ENCODE data around the gene RASEF. TPM values are rescaled to one million over a fixed set of nuclear protein-coding genes. Genes with fewer than 3 reads are reported as not detected.

The RASEF gene
- total and polyA plus RNA-seq, 8 donors = 3.9 to 96.5 (median 45.6) TPM

DNA sequence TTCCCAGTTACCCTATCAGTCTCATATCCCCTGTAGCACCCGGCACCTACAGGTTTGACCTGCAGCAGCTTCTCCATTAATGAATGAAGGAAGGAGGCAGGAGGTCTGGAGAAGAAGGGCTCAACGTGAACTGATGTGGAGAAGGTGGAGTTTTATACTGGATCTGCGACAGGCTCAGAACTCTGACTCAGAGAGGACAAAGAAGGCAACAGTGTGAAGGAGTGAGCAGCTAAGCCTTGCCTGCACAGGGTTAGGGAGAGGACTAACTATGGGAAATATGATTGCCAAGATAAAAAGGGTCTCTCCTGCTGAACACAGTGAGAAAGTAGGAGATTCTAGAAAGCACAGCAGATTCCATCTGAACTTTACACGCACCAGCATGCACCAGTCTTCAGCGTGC, 23.6 kb downstream of the RASEF start:
- 73 to 82% (median 80%) methylated on average over 5 of the region's 5 CpGs for WGBS, 5 donors
- Histone ChIP-seq H3K9me3 (no peaks in the 10 kb centered on the region), H3K4me1 (peaks cover 0 to 16% (median 0%) of the 10 kb centered on the region in 4 donors), H3K36me3 (no peaks in the 10 kb centered on the region), H3K27me3 (no peaks in the 10 kb centered on the region), H3K4me3 (no peak overlapping the region), H3K27ac (no peak overlapping the region)
- no peak for DNase-seq
- intact Hi-C loops (cut with DNase I; ENCODE audit: low total_unique reads) = no loop called here
- TF ChIP-seq POLR2A (IDR thresholded peaks at IDR 0.05) (no peak), EP300 (IDR thresholded peaks at IDR 0.05) (no peak)
- TF ChIP-seq, protein P1, sequence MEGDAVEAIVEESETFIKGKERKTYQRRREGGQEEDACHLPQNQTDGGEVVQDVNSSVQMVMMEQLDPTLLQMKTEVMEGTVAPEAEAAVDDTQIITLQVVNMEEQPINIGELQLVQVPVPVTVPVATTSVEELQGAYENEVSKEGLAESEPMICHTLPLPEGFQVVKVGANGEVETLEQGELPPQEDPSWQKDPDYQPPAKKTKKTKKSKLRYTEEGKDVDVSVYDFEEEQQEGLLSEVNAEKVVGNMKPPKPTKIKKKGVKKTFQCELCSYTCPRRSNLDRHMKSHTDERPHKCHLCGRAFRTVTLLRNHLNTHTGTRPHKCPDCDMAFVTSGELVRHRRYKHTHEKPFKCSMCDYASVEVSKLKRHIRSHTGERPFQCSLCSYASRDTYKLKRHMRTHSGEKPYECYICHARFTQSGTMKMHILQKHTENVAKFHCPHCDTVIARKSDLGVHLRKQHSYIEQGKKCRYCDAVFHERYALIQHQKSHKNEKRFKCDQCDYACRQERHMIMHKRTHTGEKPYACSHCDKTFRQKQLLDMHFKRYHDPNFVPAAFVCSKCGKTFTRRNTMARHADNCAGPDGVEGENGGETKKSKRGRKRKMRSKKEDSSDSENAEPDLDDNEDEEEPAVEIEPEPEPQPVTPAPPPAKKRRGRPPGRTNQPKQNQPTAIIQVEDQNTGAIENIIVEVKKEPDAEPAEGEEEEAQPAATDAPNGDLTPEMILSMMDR (IDR thresholded peaks at IDR 0.05) = no peak

DNA sequence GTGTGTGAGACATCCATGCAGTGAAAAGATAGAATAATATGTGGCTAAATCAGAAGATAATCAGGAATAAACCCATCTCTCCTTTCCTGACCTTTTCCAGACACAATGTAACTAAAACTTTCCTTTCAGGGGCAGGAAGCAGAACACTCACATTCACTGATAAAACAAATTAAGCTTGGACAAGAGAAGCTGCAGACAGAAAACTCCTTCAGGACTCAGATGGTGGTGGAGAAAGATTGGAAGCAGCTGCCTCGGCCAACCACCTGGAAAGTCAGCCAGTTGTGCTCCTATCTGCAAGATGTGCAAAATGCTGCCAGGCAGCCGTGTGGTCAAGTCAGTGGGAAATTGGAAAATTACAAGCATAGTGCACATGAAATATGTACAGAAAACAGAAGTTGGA, 26.9 kb downstream of the RASEF start:
- intact Hi-C loops (cut with DNase I; ENCODE audit: low total_unique reads) = no loop called here
- H3K4me3 ChIP-seq = no peak overlapping the region
- no peaks in the 10 kb centered on the region for H3K9me3 ChIP-seq
- no peak for DNase-seq
- TF ChIP-seq POLR2A (IDR thresholded peaks at IDR 0.05) (no peak), POLR2AphosphoS5 (IDR thresholded peaks at IDR 0.05) (no peak)
- TF ChIP-seq, protein P1 (IDR thresholded peaks at IDR 0.05) = no peak
- no peak overlapping the region for H3K27ac ChIP-seq
- no peaks in the 10 kb centered on the region for H3K27me3 ChIP-seq
- H3K36me3 ChIP-seq = no peaks in the 10 kb centered on the region
- 72 to 89% (median 74%) methylated on average over 2 of the region's 2 CpGs for WGBS, 5 donors
- peaks cover 0 to 9% (median 0%) of the 10 kb centered on the region in 4 donors for H3K4me1 ChIP-seq

DNA sequence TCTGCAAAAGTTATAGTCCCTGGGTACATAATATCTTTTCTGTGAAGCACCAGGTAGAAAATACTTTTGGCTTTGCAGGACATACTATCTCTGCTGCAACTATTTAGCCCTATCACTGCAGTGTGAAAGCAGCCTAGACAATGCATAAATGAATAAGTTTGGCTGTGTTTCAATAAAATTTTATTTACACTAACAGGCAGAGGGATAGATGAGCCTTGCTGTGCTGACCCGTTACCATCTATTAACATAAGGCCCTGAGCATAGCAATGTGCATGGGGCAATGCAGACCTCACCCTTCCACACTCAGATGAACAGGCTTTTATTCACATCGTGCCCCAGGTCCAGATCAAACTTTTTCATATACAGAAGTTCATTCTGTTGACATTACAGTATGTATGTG, 27.8 kb downstream of the RASEF start:
- intact Hi-C loops (cut with DNase I; ENCODE audit: low total_unique reads) = no loop called here
- Histone ChIP-seq H3K27ac (no peak overlapping the region), H3K4me1 (peaks cover 0 to 12% (median 0%) of the 10 kb centered on the region in 4 donors), H3K4me3 (no peak overlapping the region), H3K36me3 (no peaks in the 10 kb centered on the region), H3K27me3 (no peaks in the 10 kb centered on the region), H3K9me3 (no peaks in the 10 kb centered on the region)
- no peak for TF ChIP-seq POLR2A (IDR thresholded peaks at IDR 0.05)
- TF ChIP-seq EP300 (IDR thresholded peaks at IDR 0.05) = no peak
- TF ChIP-seq, protein P1 (IDR thresholded peaks at IDR 0.05) = no peak
- TF ChIP-seq POLR2AphosphoS5 (IDR thresholded peaks at IDR 0.05) = no peak
- WGBS, 5 donors = 70 to 84% (median 75%) methylated on average over 2 of the region's 2 CpGs
- no peak for DNase-seq

DNA sequence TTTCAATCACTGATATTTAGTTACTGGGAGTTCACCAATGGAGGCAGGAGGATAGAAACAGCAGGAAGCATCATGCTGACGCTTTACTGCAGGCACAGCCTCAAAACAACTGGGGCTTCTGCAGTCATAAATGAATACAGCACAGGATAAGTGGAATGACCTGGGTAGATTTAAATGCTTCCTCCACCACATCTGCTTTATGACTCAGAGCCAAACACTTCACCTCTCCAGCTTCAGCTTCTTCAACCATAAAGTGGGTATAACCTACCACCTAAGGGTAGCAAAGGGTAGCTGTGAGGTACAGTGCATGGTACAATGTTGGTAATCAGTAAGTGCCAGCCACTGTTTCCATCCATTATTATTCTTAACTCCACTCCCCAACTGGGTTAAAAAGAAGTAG, 28.4 kb downstream of the RASEF start:
- intact Hi-C loops (cut with DNase I; ENCODE audit: low total_unique reads) = no loop called here
- Histone ChIP-seq H3K4me3 (no peak overlapping the region), H3K4me1 (peaks cover 0 to 12% (median 0%) of the 10 kb centered on the region in 4 donors), H3K27ac (no peak overlapping the region), H3K9me3 (no peaks in the 10 kb centered on the region), H3K36me3 (no peaks in the 10 kb centered on the region), H3K27me3 (no peaks in the 10 kb centered on the region)
- TF ChIP-seq, protein P1 (IDR thresholded peaks at IDR 0.05) = no peak
- no peak for TF ChIP-seq POLR2A (IDR thresholded peaks at IDR 0.05)
- TF ChIP-seq POLR2AphosphoS5 (IDR thresholded peaks at IDR 0.05) = no peak
- no peak for TF ChIP-seq EP300 (IDR thresholded peaks at IDR 0.05)
- no peak for DNase-seq
- WGBS, 5 donors = 64 to 92% (median 70%) methylated on average over 1 of the region's 1 CpG

Data from stomach (tissue), 9 donors.